AG04449 (cell line): Measurements from ENCODE around the gene SLC12A4.

ENCODE experiments used
- CTCF ChIA-PET: fragments of 350-600 bp; formaldehyde crosslinking; extraction: SDS; loops from one replicate; lab custom pipeline; 2021; ENCODE audit warnings: antibody characterized with exemption; lab: Yijun Ruan, JAX
- POLR2A ChIA-PET: fragments of 400-600, 350-600 bp; formaldehyde crosslinking; extraction: SDS; loops from one replicate; lab custom pipeline; 2020; ENCODE audit warnings: antibody characterized with exemption, inconsistent platforms; lab: Yijun Ruan, JAX
- DNase-seq: peaks from one replicate; pipeline ENCODE4 v3.0.0-alpha.2; 2010; ENCODE audit warnings: low read depth, low spot score
- H3K4me3 ChIP-seq: 2 replicates; pipeline ENCODE4 v1.5.1; 2011; ENCODE audit warnings: low read depth, mild to moderate bottlenecking, control low read depth, low read length
- CTCF ChIP-seq: IDR thresholded peaks from one replicate; pipeline ENCODE4 v1.5.1; 2011; ENCODE audit warnings: mild to moderate bottlenecking, moderate library complexity, low read length, control low read depth, inconsistent platforms; ENCODE audit not compliant: insufficient read depth; ENCODE audit errors: missing control alignments

The SLC12A4 gene

GRCh38 chr16:67950335-67950843 lies 18.0 kb downstream of the SLC12A4 start:
- no peak for DNase-seq
- CTCF ChIA-PET: interaction anchor here (1.0 to 1.6 kb wide), 4 partner anchors 9 to 13 kb away, joined by 3 to 8 read pairs (median 3); no protein-coding TSS in a partner anchor
- no peak overlapping the region for H3K4me3 ChIP-seq
- POLR2A ChIA-PET: interaction anchor here (0.6 to 1.4 kb wide), 5 partner anchors 9 to 154 kb away, joined by 3 to 4 read pairs (median 3); no protein-coding TSS in a partner anchor
- no peak for TF ChIP-seq CTCF

- CTCF ChIA-PET: interaction anchor here (1.1 to 1.6 kb wide), 3 partner anchors 9 to 11 kb away, joined by 3 to 8 read pairs (median 3); no protein-coding TSS in a partner anchor
- TF ChIP-seq CTCF: no peak
- POLR2A ChIA-PET: interaction anchor here (0.6 to 1.1 kb wide), 2 partner anchors 9 to 153 kb away, joined by 3 to 4 read pairs; no protein-coding TSS in a partner anchor
- no peak overlapping the region for H3K4me3 ChIP-seq
- DNase-seq: no peak
These were observed 18.8 kb downstream of the SLC12A4 start for GRCh38 chr16:67949645-67950044.

DNA sequence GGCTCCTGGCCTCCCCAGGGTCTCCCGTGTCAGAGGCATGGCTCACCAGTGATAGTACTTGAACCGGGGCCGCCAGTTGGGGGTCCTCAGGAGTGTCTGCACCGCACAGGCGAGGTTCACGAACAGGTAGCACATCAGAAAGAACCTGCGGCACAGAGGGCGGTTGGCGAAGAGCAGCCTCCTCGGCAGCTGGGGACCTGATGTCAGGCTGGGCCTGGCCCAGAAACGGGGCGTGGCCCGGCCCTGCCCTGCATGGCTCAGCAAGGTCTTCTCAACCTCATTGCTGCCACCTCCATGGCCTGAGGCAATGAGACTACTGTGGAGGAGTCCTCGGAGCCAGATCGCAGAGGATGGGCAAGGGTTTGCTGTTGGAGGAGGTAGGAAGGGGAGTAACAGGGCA lies 20.4 kb downstream of the SLC12A4 start:
- CTCF ChIA-PET: interaction anchor here (1.0 to 1.9 kb wide), 2 partner anchors 12 to 93 kb away, joined by 3 to 7 read pairs; no protein-coding TSS in a partner anchor
- H3K4me3 ChIP-seq: no peak overlapping the region
- no peak for TF ChIP-seq CTCF
- no peak for DNase-seq
- POLR2A ChIA-PET: interaction anchor here (1.0 to 1.1 kb wide), 2 partner anchors 9 to 11 kb away, joined by 3 to 6 read pairs; no protein-coding TSS in a partner anchor

GRCh38 chr16:67946966-67947558 lies 21.4 kb downstream of the SLC12A4 start:
- ChIA-PET POLR2A (interaction anchor here (1.1 to 1.3 kb wide), 2 partner anchors 8 to 11 kb away, joined by 3 to 6 read pairs; no protein-coding TSS in a partner anchor), CTCF (interaction anchor here (0.8 to 1.9 kb wide), 3 partner anchors 12 to 94 kb away, joined by 3 to 7 read pairs (median 3); no protein-coding TSS in a partner anchor)
- DNase-seq: no peak

GRCh38 chr16:67946128-67946569 lies 22.3 kb downstream of the SLC12A4 start:
- POLR2A ChIA-PET: interaction anchor here (1.3 kb wide), 1 partner anchor 10 kb away, joined by 6 read pairs; no protein-coding TSS in a partner anchor
- TF ChIP-seq CTCF: no peak
- no peak for DNase-seq
- H3K4me3 ChIP-seq: no peak overlapping the region
- CTCF ChIA-PET: interaction anchor here (1.5 to 1.7 kb wide), 2 partner anchors 94 to 425 kb away, joined by 3 read pairs; no protein-coding TSS in a partner anchor

More at GRCh38 chr16:67946966-67947558, 21.4 kb downstream of the SLC12A4 start:
- no peak overlapping the region for H3K4me3 ChIP-seq
- TF ChIP-seq CTCF: no peak
